GM13977 (cell line): ENCODE data around the gene SRP54.
"Not testable (repeated sequence)": the region's sequence is repeated elsewhere in the genome, so short reads cannot be mapped to it uniquely, and the experiment has no call there.

Experiments used
- DNase-seq: peaks from one replicate; pipeline ENCODE4 v3.0.0; 2012; ENCODE audit warnings: low spot score
- CTCF ChIP-seq: IDR thresholded peaks from 2 replicates; pipeline ENCODE4 v1.5.1; 2012; ENCODE audit warnings: mild to moderate bottlenecking, control low read depth; ENCODE audit not compliant: insufficient read depth; ENCODE audit errors: extremely low read depth, missing control alignments
- in situ Hi-C: fragments of 300-500 bp; cut with MboI; formaldehyde crosslinking; loops from one replicate; pipeline ENCODE4 v1.12.0; 2022; ENCODE audit warnings: low sequenced_read_pairs, low pct_unique_long_range_greater_than_20kb, mixed read lengths, inconsistent platforms; ENCODE audit not compliant: unreplicated experiment

SRP54 gene

DNA sequence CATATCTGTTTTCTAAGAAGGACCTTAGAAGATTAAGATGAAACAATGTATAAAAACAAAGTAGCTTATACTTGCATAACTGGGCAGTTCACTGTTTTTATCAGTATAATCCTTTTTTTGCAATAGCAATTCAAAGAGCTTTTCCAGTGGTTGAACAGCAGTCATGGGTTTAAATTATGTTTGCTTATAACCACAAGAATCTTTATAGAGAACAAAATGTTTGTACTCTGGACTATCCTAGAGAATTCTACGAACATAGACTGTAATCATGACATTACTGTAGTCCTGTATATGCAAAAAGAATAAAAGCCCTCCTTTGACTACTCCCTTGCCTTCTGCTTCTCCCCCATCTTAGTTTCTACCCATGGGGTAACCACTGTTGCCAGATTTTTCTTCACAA lies 69.0 kb downstream of the SRP54 start:
- DNase-seq, result no peak
- in situ Hi-C loops, result no loop called here
- no peak for TF ChIP-seq CTCF

- in situ Hi-C loops, result no loop called here
- no peak for TF ChIP-seq CTCF
- no peak for DNase-seq
These were observed 69.8 kb downstream of the SRP54 start for GRCh38 chr14:35052637-35053036.

DNA sequence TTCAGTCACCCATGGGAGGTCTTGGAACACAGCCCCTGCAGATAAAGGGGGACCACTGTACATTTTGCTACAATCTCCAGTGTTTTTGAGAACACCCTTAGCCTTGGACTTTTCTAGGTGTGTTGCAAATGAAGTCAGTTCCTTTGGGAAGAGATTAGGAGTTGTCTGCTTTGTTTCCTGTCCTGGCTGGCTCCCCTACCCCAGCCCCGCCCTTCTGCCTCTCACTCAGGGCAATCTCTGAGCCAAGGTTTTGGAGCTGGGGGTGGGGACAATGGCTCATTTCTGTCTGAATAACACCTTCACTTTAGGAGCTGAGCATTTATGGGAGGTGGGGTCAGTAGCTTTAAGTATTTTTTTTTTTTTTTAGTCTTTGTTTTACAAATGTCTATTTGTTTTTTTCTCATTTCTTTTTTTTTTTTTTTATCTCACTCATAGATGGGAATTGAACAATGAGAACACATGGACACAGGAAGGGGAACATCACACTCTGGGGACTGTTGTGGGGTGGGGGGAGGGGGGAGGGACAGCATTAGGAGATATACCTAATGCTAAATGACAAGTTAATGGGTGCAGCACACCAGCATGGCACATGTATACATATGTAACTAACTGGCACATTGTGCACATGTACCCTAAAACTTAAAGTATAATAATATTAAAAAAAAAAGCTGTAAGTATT lies 78.5 kb downstream of the SRP54 start:
- in situ Hi-C loops, result not testable (repeated sequence)

DNA sequence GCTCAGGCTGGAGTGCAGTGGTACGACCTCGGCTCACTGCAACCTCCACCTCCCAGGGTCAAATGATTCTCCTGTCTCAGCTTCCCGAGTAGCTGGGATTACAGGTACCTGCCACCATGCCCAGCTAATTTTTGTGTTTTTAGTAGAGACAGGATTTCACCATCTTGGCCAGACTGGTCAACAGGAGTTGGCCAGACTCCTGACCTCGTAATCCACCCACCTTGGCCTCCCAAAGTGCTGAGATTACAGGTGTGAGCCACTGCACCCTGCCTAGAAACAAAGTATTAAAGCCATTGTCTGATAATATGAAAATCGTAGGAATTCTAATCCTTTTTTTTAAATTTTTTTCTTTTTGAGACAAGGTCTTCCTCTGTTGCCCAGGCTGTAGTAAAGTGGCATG lies 82.9 kb downstream of the SRP54 start:
- in situ Hi-C loops, DNase-seq: not testable (repeated sequence)

More for the DNA sequence above, 78.5 kb downstream of the SRP54 start:
- DNase-seq, result not testable (repeated sequence)

- DNase-seq, result no peak
- no peak for TF ChIP-seq CTCF
- in situ Hi-C loops, result no loop called here
These were observed 85.6 kb downstream of the SRP54 start for GRCh38 chr14:35068238-35069012.

DNA sequence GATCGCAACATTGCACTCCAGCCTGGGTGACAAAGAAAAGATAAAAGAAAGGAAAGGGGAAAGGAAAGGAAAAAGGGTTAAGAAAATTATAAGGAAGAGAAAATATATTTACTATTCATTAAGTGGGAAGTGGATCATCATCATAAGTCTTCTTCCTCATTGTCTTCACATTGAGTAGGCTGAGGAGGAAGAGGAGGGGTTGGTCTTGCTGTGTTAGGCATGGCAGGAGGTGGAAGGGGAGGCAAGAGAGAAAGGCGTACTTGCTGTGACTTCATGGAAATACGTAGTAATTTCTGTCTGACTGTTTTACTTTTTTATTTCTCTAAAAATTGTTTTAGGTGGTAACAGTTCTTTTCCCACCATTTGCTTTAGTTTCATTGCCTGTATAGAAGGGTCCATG lies 89.4 kb downstream of the SRP54 start:
- no peak for TF ChIP-seq CTCF
- no peak for DNase-seq
- in situ Hi-C loops, result no loop called here

DNA sequence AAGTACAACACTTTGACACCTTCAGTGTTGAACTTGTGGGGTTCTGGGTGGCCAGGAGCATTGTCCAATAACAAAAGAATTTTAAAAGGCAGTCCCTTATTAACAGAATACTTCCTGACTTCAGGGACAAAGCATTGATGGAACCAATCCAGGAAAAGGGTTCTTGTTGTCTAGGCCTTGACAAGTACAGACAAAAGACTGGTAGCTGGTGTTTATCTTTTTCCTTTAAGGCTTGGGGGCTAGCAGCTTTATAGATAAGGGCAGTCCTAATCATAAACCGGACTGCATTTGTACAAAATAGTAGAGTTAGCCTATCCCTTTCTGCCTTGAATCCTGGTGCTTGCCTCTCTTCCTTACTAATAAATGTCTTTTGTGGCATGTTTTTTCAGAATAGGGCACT lies 90.7 kb downstream of the SRP54 start:
- DNase-seq, result no peak
- in situ Hi-C loops, result no loop called here
- no peak for TF ChIP-seq CTCF
